GM21576 (cell line): Measurements from ENCODE around the gene TTC3.
"Not testable (repeated sequence)": the region's sequence is repeated elsewhere in the genome, so short reads cannot be mapped to it uniquely, and the experiment has no call there.

ENCODE experiments used
- ATAC-seq: cut with Tn5 transposase; IDR thresholded peaks from one replicate; pipeline ENCODE4 v1.9.1; 2021; ENCODE audit warnings: mild to moderate bottlenecking, moderate library complexity; ENCODE audit not compliant: unreplicated experiment

Gene TTC3

GRCh38 chr21:37093977-37094376, 20.9 kb downstream of the TTC3 start:
- no peak for ATAC-seq

DNA sequence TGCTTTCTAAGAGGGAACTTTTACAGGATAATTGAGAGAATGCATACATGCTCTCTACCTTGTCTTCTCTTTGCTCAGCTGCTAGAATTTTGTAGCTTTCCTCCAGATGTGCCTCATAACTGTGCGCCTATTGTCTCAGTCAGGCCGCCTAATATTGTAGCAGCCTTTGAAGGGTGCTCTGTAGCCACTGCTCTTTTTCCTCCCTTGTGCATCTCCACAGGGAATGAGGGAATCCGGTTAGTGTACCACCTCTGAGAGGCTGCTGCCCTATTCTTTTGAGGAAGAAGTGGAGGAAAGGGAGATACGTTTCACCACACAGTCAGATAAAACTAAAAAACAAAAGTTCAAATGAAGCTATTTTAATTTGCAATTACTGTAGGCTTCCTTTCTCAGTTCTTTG, 22.8 kb downstream of the TTC3 start:
- no peak for ATAC-seq

- ATAC-seq = no peak
Measured at GRCh38 chr21:37098751-37099150, 25.7 kb downstream of the TTC3 start.

DNA sequence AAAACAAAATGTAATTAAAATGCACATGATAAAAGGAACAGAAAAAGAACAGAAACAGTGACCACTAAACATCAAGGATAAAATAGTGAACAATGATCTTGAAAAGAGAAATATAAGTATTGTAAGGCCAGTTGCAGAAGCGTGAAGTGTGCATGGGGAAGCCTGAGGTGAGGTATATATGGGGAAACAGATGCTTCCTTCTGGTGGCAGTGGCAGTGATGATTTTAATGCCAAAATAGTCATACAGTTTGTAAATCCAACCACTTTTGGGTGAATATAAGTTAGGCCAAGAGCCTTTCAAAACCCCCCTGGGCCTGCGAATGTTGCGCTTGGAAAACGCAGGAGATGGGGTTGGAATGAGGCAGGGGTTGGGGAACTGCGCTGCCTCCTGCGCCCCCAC, 27.3 kb downstream of the TTC3 start:
- no peak for ATAC-seq

GRCh38 chr21:37101384-37101783, 28.3 kb downstream of the TTC3 start:
- ATAC-seq = no peak

DNA sequence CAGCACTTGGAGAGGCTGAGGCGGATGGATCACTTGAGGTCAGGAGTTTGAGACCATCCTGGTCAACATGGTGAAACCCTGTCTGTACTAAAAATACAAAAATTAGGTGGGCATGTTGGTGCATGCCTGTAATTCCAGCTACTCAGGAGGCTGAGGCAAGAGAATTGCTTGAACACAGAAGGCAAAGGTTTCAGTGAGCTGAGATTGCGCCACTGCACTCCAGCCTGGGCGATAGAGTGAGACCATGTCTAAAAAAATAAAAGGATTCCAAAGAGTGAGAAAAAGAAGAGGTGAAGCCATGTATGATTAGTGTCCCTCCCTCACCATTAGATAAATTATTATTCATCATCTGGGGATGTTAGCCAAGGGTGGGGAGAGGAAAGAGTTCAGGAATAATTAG, 29.7 kb downstream of the TTC3 start:
- ATAC-seq = not testable (repeated sequence)

- no peak for ATAC-seq
Measured at GRCh38 chr21:37106998-37107397, 33.9 kb downstream of the TTC3 start.

DNA sequence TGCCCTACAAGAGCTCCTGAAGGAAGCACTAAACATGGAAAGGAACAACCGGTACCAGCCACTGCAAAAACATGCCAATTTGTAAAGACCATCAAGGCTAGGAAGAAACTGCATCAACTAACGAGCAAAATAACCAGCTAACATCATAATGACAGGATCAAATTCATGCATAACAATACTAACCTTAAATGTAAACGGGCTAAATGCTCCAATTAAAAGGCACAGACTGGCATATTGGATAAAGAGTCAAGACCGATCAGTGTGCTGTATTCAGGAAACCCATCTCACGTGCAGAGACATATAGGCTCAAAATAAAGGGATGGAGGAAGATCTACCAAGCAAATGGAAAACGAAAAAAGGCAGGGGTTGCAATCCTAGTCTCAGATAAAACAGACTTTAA, 38.0 kb downstream of the TTC3 start:
- not testable (repeated sequence) for ATAC-seq

DNA sequence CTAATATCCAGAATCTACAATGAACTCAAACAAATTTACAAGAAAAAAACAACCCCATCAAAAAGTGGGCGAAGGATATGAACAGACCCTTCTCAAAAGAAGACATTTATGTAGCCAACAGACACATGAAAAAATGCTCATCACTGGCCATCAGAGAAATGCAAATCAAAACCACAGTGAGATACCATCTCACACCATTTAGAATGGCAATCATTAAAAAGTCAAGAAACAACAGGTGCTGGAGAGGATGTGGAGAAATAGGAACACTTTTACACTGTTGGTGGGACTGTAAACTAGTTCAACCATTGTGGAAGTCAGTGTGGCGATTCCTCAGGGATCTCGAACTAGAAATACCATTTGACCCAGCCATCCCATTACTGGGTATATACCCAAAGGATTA, 41.2 kb downstream of the TTC3 start:
- ATAC-seq = not testable (repeated sequence)

DNA sequence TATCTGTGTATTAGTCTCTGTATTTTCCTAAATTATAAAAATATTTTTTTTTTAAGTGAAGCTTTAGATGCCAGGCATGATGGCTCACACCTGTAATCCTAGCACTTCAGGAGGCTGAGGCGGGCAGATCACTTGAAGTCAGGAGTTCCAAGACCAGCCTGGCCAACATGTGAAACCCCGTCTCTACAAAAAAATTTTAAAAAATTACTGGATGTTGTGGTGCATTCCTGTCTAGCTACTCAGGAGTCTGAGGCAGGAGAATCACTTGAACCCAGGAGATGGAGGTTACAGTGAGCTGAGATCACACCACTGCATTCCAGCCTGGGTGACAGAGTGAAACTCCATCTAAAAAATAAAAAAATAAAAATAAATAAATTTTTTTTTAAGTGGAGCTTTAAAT, 43.4 kb downstream of the TTC3 start:
- ATAC-seq = not testable (repeated sequence)

DNA sequence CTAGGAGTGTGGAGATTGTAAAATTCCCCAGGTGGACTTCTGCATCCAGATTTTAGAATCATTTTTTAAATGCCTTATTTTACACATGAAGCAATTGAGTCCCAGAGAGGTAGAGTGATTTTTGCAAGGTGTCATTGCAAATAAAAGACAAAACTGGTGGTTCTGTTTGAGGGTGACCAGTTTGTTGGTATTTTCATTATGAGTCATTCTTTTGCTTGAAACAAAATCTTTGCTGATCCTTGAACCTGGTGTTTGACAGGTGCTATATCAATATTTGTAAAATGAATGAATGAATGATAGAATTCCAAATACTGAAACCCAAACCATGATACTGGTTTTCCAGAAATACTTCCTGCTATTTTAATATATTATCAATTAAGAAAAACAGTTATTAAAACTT, 44.1 kb downstream of the TTC3 start:
- no peak for ATAC-seq

DNA sequence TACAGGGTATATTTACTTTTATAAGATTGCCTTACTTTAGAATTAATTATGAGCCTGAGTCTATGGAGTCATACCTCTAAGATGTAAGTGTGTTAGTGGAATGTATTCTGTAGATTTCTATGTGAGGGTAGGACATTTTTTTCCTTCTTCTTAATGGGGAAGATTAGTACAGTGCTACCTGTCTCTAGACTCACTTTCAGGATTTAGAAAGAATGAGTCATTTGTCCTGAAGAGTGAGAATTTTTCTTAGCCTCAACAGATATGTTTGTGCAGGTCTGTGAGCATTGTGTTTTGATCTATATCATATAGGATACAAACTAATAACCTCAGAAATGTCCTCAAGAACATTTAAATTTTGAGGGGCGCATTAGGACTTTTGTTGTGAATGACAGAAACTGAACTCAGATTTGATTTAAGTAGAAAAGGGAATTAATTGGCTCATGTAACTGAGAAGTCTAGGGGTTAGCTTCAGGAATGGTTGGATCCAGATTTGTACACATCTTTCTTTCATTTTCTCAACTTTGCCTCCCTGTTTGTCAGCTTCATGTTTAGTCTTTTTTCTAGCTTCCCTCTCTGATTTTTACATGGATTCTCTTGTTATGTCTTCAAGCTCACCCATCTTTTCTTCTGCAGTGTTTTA, 45.3 kb downstream of the TTC3 start:
- ATAC-seq = no peak

GRCh38 chr21:37119421-37120218, 46.6 kb downstream of the TTC3 start:
- no peak for ATAC-seq

DNA sequence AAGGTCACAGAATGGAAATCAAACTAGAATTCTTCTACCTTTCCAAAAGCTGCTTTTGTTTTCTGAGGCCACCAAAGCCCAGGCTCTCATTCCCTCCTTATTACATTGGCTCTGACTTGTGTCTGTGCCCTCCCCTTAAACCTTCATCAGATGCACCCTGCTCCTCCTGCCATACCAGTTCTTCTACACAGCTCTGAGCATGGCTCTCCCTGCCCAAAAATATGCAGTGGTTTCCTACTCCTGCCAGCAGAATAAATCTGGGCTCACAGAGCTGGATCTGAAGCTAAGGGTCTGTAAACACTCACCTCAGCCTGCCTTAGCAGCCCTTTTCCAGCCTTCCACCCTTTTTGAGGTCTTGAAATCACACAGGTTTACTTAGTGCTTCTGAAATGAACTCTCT, 55.0 kb downstream of the TTC3 start:
- no peak for ATAC-seq

DNA sequence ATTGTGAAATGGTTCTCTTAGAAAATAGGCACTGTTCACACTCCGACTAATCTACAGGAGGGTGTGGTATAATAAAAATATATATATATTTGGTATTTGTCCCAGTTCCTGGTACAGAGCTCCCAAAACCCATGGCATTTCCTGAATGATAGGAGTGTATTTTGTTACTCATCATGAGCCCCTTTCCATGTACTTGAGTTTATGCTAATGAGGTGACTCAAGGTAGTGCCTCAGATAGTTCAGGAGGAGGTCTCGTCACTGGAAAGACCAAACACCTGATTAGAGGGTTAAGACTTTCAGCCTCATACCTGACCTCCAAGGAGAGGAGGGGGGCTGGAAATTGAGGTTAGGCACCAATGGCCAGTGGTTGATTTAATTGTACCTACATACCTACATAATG, 57.9 kb downstream of the TTC3 start:
- ATAC-seq = no peak

DNA sequence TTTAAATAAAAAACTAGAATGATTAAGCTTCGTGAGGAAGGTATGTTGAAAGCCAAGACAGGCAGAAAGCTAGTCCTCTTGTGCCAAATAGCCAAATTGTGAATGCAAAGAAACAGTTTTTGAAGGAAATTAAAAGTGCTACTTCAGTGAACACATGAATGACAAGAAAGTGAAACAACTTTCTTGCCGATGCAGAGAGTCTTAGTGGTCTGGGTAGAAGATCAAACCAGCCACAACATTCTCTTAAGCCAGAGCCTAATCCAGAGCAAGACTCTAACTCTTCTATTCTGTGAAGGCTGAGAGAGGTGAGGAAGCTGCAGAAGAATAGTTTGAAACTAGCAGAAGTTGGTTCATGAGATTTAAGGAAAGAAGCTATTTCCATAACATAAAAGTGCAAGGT, 63.2 kb downstream of the TTC3 start:
- ATAC-seq = no peak

GRCh38 chr21:37136744-37137143, 63.7 kb downstream of the TTC3 start:
- ATAC-seq = no peak

DNA sequence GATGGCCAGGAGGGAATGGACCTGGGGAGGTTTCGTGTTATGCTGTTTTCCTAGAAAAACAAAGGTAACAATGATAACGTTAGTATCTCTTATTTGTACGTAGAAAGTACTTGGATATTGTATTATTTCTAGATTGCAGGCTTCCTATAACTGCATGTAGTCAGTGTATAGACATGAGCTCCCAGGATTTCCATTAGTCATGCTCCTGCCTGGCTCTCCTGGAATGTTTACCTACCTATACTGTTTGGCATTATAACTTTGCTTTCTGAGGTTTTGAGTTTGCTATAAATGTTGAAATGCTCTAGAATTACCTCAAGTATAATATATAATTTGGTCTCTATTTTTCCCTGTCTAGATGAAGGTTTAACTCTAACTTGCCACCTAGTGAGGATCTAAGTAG, 66.1 kb downstream of the TTC3 start:
- ATAC-seq = no peak

DNA sequence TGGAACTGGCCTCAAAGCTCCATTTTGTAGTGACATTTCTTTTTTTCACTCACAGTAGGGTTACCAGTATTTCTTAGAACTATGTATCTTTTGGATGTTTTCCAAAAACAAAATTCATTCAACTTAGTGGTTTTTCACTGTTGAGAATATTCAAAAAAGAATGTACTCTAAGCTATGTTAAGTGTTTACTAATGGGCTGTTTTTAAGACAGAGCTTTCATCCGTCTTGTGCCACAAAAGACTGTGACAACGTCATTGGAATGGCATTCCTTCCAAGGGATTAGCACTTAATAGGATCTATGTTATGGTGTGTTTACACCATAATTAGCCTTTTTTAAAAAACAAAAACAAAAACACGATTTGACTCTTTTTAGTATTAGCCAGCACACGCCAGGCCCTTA, 66.8 kb downstream of the TTC3 start:
- no peak for ATAC-seq

DNA sequence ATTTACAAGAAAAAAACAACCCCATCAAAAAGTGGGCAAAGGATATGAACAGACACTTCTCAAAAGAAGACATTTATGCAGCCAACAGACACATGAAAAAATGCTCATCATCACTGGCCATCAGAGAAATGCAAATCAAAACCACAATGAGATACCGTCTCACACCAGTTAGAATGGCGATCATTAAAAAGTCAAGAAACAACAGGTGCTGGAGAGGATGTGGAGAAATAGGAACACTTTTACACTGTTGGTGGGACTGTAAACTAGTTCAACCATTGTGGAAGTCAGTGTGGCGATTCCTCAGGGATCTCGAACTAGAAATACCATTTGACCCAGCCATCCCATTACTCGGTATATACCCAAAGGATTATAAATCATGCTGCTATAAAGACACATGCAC, 70.3 kb downstream of the TTC3 start:
- not testable (repeated sequence) for ATAC-seq

GRCh38 chr21:37145635-37146111, 72.6 kb downstream of the TTC3 start:
- no peak for ATAC-seq
